ENCODE results near the gene LRCH3.

GRCh38 chr3:197906850-197907187 lies 115.8 kb downstream of the LRCH3 start:
- TF ChIP-seq CTCF (IDR thresholded peaks at IDR 0.05) (no peak), POLR2AphosphoS5 (IDR thresholded peaks at IDR 0.05) (no peak), POLR2A (IDR thresholded peaks at IDR 0.05) (no peak)
